ENCODE data around the gene CAMTA2.
"Not testable (repeated sequence)": the region's sequence is repeated elsewhere in the genome, so short reads cannot be mapped to it uniquely, and the experiment has no call there.

Gene CAMTA2

DNA sequence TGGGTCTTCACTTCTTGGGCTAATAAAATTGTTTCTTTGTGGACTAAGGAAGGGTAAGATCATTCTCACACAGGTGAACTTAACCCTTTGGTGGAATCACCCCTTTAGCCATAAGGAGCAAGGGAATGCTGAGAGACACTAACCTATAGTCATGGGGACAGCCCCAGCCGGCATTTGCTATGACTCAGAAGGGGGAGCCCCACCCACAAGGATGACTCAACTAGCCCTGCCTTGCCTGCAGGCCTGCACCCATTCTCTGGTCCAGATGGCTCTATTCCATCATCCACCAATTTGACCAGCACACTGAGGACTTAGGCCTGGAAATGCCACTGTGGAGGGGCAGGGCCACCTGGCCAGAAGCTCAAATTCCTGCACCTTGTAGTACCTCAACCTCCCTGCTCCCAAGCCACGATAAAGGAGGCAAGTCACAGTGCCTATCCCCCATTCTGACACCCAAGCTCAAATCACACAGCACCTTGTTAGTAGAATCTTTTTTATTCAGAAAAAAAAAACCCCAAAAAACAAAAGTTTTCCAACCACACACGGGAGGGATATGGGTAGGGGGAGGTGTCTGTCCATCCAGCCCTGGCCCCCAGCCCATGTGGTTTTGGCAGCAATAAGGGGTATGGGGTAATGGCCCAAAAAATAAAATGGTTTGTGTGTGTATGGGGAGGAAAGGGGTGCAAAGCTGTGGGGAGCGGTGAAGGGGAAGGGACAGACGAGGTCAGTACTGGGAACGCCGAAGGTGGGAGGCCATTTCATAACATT, 42.1 kb downstream of the CAMTA2 start:
- peak; percentile 93 for DNase-seq

DNA sequence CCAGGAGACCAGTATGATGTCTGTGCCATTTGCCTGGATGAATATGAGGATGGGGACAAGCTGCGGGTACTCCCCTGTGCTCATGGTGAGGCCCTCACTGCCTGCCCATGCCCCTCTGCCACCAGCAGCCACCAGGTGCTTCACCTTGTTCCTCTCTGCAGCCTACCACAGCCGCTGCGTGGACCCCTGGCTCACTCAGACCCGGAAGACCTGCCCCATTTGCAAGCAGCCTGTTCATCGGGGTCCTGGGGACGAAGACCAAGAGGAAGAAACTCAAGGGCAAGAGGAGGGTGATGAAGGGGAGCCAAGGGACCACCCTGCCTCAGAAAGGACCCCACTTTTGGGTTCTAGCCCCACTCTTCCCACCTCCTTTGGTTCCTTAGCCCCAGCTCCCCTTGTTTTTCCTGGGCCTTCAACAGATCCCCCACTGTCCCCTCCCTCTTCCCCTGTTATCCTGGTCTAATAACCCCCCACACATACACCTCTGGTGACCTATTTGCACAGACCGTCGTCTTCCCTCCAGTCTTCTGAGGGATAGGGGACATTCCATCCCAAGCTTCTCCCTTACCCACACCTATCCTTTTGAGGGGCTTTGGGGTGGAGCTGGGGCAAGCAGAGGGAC, 42.8 kb downstream of the CAMTA2 start:
- DNase-seq: peak; percentile 56

GRCh38 chr17:4944163-4944553, 43.3 kb downstream of the CAMTA2 start:
- DNase-seq: peak; percentile 87

GRCh38 chr17:4942760-4943508, 44.5 kb downstream of the CAMTA2 start:
- no peak for DNase-seq

DNA sequence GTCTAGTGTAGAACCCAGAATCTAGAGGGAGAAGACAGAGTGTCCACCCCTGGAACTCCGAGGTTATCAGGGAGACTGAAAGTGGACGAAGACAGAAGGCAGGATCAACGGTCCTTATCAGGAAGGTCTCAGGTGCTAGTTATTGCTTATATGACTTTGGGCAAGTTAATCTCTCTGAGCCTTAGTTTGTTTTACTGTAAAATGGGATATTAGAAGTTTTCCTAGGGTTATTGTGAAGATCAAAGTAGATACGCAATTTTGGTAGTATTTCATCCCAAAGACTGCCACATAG, 46.2 kb downstream of the CAMTA2 start:
- no peak for DNase-seq

DNA sequence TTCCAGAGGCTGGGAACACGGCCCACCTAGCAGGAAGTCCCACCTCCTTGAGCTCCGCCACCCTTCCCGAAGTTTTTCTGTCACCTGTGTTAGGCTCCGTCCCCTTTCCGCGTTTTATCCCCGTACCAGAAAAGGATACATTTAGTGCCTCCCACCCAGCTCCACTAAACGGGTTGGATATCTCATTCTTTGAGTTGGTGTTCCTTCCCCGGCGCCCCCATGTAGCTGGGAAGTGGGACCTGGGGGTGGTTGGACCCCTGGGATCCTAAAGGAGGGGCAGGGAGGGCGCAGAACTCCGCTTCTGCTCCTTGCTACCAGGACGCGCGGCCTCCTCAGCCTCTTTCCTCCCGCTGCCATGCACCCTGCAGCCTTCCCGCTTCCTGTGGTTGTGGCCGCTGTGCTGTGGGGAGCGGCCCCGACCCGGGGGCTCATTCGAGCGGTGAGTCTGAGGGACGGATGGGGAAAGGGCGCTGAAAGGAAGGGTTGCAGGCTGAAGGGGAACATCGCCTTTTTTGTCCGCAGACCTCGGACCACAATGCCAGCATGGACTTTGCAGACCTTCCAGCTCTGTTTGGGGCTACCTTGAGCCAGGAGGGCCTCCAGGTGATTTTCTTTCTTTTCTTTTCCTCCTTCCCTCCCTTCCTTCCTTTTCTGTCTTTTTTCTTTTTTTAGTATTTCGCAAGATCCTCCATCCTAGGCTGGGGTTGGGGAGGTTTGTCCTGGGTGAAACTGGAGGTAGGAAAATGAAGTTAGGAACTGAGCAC, 46.7 kb downstream of the CAMTA2 start:
- peak; percentile 72 for DNase-seq

DNA sequence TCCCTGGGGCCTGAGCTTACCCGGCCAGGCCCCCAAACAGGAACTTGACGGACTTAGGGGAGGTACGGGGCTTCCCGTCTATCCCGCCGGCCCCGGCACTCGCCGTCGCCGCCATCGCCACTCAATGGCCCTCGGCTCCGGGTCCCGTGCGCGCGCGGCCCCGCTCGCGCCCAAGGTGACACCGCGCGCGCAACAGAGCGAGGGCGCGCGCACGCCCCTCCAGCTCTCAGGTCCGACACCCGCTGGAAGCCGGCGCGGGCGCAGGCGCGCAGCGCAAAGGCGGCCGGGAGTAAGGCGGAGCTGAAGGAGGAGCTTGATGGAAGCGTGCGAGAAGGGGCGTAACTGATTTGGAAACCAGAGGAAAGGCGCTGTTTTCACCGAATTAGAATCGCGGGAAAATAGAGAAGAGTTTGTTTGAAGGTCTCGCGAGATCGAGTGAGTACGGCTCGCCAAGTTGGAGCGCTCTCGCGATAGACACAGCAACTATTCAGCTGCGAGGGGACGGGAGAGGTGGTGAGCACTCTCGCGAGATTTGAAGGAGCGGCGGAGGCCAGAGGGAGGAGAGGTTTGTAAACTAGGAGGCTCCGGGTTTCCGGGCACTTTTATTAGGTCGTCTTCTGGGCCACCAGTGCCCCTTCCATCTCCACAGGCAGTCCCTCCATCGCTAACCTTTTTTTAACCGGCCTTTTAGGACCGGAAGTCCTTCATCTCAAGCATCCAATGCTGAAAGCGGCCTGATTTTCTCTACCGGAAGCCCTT, 47.5 kb downstream of the CAMTA2 start, which contains the start of the genes RNF167 and SLC25A11:
RNF167 (plus strand) TSS at position 473 of the 759 bp plus-strand sequence. CDS start 642 bp downstream, outside the sequence.
SLC25A11 (minus strand) TSS at position 251 of the 759 bp plus-strand sequence; CDS start at position 115, 136 bp downstream.
- DNase-seq: peak; percentile 99

DNA sequence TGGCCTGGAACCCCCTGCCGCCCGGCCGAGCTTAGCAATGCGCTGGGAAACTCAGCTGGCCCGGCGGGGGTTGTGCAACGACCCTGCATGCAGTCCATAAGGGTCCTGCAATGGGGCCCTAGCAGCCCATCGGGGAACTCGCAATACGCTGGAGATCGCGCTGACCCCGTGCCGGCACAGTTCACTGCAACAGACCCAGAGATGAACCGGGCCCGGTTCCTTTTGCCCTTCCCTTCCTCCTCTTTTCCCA, 48.0 kb downstream of the CAMTA2 start:
- peak; percentile 22 for DNase-seq

DNA sequence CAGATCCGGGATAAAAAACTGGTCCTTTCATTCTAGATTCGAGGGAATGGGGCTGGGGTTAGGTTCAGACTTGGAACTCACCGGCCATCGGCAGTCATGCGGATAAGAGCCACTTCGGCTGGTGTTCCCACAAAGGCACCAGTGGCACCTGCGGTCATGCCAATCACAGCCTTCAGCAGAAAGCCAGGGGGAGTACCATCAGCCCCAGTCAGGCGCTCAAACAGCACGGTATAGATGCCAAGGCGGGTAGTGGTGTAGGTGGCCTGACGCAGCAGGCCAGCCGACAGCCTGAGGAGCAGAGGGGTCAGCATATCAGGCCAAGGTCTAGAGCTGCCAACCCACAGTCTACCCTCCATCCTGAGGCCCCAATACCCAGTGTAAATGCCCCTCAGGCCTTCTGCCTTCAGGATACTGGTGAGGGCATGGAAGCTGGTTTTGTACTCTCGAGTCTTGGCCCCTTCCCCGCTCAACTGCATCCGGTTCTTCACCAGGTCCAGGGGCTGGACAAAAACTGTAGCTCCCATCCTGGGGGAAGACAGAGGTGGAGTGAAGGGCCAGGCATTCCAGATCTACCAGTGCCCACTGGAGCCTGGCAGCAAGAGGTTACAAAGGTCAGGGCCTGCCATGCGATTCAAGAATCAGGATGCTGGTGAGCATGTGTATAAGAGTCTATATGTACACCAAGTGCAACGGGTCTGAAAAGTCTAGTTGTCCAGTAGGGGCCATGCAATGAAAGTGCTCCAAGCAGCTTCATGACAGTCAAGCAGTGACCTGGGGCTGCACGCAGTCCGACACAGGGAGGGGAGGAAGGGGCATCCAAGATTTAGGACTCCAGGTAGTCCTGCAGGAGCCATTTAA, 48.6 kb downstream of the CAMTA2 start:
- DNase-seq: no peak

GRCh38 chr17:4938069-4938491, 49.4 kb downstream of the CAMTA2 start:
- DNase-seq: no peak

DNA sequence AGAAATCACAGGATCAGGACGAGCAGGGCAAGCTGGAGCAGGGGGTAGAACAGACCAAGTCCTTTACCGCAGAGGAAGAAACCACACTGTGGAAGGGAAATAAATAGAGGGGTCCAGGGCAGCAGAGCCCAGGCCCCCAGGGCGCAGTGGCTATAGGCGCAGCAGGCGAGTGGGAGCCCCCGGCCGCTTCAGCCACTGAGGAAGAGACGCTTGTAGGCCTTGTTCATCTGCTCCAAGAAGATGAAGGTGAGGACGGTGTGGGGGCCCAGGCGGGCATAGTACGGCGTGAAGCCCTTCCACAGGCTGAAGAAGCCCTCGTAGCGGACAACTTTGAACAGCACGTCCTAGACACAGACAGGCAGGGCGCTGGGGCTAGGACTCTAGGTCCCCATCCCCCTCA, 49.9 kb downstream of the CAMTA2 start:
- no peak for DNase-seq

- DNase-seq: no peak
Measured at GRCh38 chr17:4936436-4936835, 51.0 kb downstream of the CAMTA2 start.

DNA sequence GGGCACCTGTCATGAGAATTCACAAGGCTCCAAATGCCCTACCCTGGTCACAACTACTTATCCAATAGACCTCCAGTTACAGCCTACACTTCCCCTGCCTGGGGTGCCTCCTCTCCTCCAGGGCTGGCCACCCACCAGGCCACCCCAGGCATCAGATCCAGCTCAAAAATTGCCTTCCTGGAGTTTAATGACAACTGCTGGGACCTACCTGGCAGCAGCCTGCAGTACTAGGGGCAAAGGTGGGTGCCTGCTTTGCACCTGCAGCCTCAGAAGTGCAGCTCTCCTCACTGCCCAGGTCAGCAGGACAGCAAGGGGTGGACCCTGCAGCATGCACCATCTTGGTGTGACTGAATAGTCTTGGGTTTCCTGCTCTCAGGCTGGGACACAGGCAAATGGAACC, 51.8 kb downstream of the CAMTA2 start:
- DNase-seq: no peak

GRCh38 chr17:4934173-4934979, 53.1 kb downstream of the CAMTA2 start:
- peak; percentile 37 for DNase-seq

GRCh38 chr17:4933646-4934045, 53.8 kb downstream of the CAMTA2 start:
- no peak for DNase-seq

DNA sequence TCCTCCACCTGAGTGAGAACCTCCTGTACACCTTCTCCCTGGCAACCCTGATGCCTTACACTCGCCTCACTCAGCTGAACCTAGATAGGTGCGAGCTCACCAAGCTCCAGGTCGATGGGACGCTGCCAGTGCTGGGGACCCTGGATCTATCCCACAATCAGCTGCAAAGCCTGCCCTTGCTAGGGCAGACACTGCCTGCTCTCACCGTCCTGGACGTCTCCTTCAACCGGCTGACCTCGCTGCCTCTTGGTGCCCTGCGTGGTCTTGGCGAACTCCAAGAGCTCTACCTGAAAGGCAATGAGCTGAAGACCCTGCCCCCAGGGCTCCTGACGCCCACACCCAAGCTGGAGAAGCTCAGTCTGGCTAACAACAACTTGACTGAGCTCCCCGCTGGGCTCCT, 54.7 kb downstream of the CAMTA2 start:
- no peak for DNase-seq

- no peak for DNase-seq
Measured at GRCh38 chr17:4931963-4932362, 55.5 kb downstream of the CAMTA2 start, which contains the start of gene GP1BA. TSS of gene GP1BA (plus strand) at chr17:4932277. CDS start at chr17:4932605, 328 bp downstream.

DNA sequence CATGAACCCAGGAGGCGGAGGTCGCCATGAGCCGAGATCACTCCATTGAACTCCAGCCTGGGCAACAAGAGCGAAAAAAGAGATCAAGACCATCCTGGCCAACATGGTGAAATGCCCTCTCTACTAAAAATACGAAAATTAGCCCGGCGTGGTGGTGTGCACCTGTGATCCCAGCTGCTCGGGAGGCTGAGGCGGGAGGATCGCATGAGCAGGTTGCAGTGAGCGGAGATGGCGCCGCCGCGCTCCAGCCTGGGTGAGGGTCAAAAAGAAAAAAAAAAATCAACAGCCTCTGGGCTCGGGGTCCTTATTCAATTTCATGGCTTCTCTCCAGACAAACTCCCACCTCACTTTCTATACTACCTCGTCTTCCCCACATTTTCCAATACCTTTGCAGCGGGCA, 58.6 kb downstream of the CAMTA2 start:
- no peak for DNase-seq

DNA sequence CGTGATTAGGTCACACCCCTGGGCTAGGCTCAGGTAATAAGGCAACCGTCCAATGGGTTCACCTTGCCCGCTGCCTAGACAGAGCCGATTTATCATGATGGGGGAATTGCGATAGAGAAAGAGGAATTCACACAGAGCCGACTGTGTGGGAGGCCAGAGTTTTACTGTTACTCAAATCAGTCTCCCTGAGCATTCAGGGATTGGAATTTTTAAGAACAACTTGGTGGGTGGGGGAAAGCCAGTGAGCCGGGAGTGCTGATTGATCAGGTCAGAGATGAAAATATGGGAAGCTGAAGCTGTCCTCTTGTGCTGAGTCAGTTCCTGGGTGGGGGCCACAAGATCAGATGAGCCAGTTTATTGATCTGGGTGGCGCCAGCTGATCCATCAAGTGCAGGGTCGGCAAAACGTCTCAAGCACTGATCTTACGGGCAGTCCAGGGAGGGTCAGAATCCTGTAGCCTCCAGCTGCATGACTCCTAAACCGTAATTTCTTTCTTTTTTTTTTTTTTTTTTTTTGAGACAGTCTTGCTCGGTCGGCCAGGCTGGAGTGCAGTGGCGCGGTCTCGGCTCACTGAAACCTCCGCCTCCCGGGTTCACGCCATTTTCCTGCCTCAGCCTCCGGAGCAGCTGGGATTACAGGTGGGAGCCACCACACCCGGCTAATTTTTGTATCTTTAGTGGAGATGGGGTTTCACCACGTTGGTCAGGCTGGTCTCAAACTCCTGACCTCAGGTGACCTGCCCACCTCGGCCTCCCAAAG, 60.7 kb downstream of the CAMTA2 start:
- DNase-seq: not testable (repeated sequence)

DNA sequence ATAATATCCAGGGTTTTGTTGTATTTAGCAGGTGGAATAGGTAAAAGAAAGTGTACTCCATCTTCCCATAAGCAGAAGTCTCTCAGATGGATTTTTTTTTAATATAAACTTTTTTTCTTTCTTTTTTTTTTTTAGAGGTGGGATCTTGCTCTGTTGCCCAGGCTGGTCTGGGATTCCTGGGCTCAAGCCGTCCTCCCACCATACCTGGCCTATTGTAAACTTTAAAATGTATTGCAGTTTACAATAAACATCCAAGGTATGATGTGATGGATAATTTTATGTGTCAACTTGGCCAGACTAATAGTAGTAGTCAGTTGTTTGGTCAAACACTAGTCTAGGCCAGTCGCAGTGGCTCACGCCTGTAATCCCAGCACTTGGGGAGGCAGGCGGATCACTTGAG, 66.2 kb downstream of the CAMTA2 start:
- DNase-seq: no peak
